ENCODE data around the gene PRDM7. TPM values are rescaled to one million over a fixed set of nuclear protein-coding genes. Genes with fewer than 3 reads are reported as not detected.

The PRDM7 gene
- total and polyA plus RNA-seq, 9 of the 15 experiments (the other 6 are each of a cell fraction or from before 2014, with no cell fraction given), result not detected

- FAIRE-seq, result no peak
- intact Hi-C loops (cut with micrococcal nuclease), result no loop called here
Measured at GRCh38 chr16:90023078-90023447, 54.1 kb downstream of the PRDM7 start.

More at GRCh38 chr16:90023078-90023447, 54.1 kb downstream of the PRDM7 start:
- no peak for DNase-seq (ENCODE audit: extremely low read depth in 1 of 4, low spot score in 3 of 4)
- POLR2A ChIA-PET, result interaction anchor here (0.5 to 1.4 kb wide), 4 partner anchors 9 to 20 kb away, joined by 3 to 6 read pairs (median 3); no protein-coding TSS in a partner anchor
- Histone ChIP-seq H3K4me3 (peak overlapping the region; percentile 66), H2AFZ (ENCODE audit: low read depth, low read length) (0 out of 2 replicates have a peak overlapping the region, but pooled peaks have one; percentile 41), H3K4me2 (ENCODE audit: insufficient read depth, low read length) (peak overlapping the region; percentile 90), H3K27ac (ENCODE audit: extremely low read depth, low read depth, low read length) (peak overlapping the region; percentile 71), H3K79me2 (ENCODE audit: control insufficient read depth, insufficient read depth, low read length) (peaks cover 16% of the 10 kb centered on the region), H3K4me1 (replicated peaks in 1 of 2; ENCODE audit: control insufficient read depth in 2 of 2, insufficient read depth in 2 of 2, low read length in 2 of 2) (peaks cover 19 to 44% of the 10 kb centered on the region in 2 experiments; a peak in 4 of 5 replicates), H3K9me1 (ENCODE audit: control insufficient read depth, insufficient read depth, low read length) (no peaks in the 10 kb centered on the region), H3K36me3 (ENCODE audit: control insufficient read depth, insufficient read depth, low read length) (peaks cover 9% of the 10 kb centered on the region; the same call in 2 of the 3 replicates), H3K9me3 (replicated peaks; ENCODE audit: control insufficient read depth, insufficient read depth, low read depth, low read length) (no peaks in the 10 kb centered on the region), H3K9ac (ENCODE audit: insufficient read depth in 1 of 2, low read depth in 2 of 2, low read length in 2 of 2) (peak overlapping the region; percentile 74 to 96), H4K20me1 (replicated peaks; ENCODE audit: control insufficient read depth, insufficient read depth, low read length) (0 out of 2 replicates have a peak, but pooled peaks cover 3% of the 10 kb centered on the region), H3K27me3 (ENCODE audit: control insufficient read depth in 2 of 2, insufficient read depth in 2 of 2, low read length in 2 of 2) (no peaks in the 10 kb centered on the region)
- ATAC-seq, result no peak; the same call in 2 of the 3 replicates
- WGBS (ENCODE audit: insufficient coverage, low coverage, missing lambda C conversion rate), result 6% methylated on average over 7 of the region's 7 CpGs
- CTCF ChIA-PET (ENCODE audit: low intra/inter-chr PET ratio), result no interaction called here
- in situ Hi-C loops (cut with MboI), result no loop called here
- no TSS peak for BruUV-seq (replicated peaks)
- TF ChIP-seq, protein P1, sequence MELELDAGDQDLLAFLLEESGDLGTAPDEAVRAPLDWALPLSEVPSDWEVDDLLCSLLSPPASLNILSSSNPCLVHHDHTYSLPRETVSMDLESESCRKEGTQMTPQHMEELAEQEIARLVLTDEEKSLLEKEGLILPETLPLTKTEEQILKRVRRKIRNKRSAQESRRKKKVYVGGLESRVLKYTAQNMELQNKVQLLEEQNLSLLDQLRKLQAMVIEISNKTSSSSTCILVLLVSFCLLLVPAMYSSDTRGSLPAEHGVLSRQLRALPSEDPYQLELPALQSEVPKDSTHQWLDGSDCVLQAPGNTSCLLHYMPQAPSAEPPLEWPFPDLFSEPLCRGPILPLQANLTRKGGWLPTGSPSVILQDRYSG (tag; conservative IDR thresholded peaks at IDR 0.05; ENCODE audit: low read depth), result no peak
- TF ChIP-seq COPS2 (conservative IDR thresholded peaks at IDR 0.05) (no peak), KDM4B (IDR thresholded peaks at IDR 0.05; ENCODE audit: borderline replicate concordance in 2 of 2, low read depth in 1 of 2) (no peak), THRAP3 (IDR thresholded peaks at IDR 0.05; ENCODE audit: borderline replicate concordance) (no peak), NEUROD1 (IDR thresholded peaks at IDR 0.05; ENCODE audit: borderline replicate concordance, low read depth, low read length, partially characterized antibody) (no peak), TEAD2 (tag; IDR thresholded peaks at IDR 0.05) (no peak), CBX5 (IDR thresholded peaks at IDR 0.05; ENCODE audit: borderline replicate concordance, low read depth) (no peak), POLR2H (tag; IDR thresholded peaks at IDR 0.05; ENCODE audit: low read depth) (no peak), PRPF4 (IDR thresholded peaks at IDR 0.05; ENCODE audit: insufficient read depth, low read depth, low read length, poor library complexity, severe bottlenecking) (no peak), RBBP5 (IDR thresholded peaks at IDR 0.05; ENCODE audit: borderline replicate concordance, insufficient read depth, low read length, poor library complexity, severe bottlenecking) (no peak), ATF2 (CRISPR knock-in tag; IDR thresholded peaks at IDR 0.05) (no peak)

Measured in K562 (cell line).